Heart left ventricle (tissue), 16 donors: ENCODE results near the gene WIPI1. TPM values are rescaled to one million over a fixed set of nuclear protein-coding genes. Genes with fewer than 3 reads are reported as not detected.

Experiments
- ATAC-seq, 4 donors: fragments of 200-7000 bp; cut with Tn5 transposase; one replicate each; pipeline ENCODE4 v1.9.1; 2020 to 2022; ENCODE audit warnings: moderate library complexity in 4 of 4, mild to moderate bottlenecking in 3 of 4, moderate number of reproducible peaks in 1 of 4
- DNase-seq, 5 donors: peaks; one replicate each; pipeline ENCODE4 v3.0.0-alpha.2; 2020
- H3K27ac ChIP-seq, 12 donors: fragments of 200-600 bp; sonication (generic) in 4 of 12; one replicate each; pipeline versions ENCODE4 v1.5.0 to v1.8.0; 2016 to 2022; ENCODE audit warnings: mild to moderate bottlenecking in 2 of 12
- H3K27me3 ChIP-seq, 9 donors: fragments of 200-600 bp; sonication (generic) in 2 of 9; one replicate each; pipeline versions ENCODE4 v1.5.1 to v1.8.0; 2016 to 2022; ENCODE audit warnings: mild to moderate bottlenecking in 3 of 9
- H3K36me3 ChIP-seq, 9 donors: fragments of 200-600 bp; sonication (generic) in 2 of 9; one replicate each; pipeline versions ENCODE4 v1.5.0 to v1.8.0; 2018 to 2022; ENCODE audit warnings: mild to moderate bottlenecking in 2 of 9
- H3K4me1 ChIP-seq, 12 donors: fragments of 200-600 bp; sonication (generic) in 4 of 12; one replicate each; pipeline versions ENCODE4 v1.5.0 to v1.8.0; 2016 to 2022; ENCODE audit warnings: mild to moderate bottlenecking in 3 of 12
- H3K4me3 ChIP-seq, 12 donors: fragments of 200-600 bp; sonication (generic) in 4 of 12; one replicate each; pipeline versions ENCODE4 v1.5.0 to v1.8.0; 2017 to 2022; ENCODE audit warnings: mild to moderate bottlenecking in 9 of 12, moderate library complexity in 4 of 12
- H3K9me3 ChIP-seq, 12 donors: fragments of 200-600 bp; sonication (generic) in 4 of 12; one replicate each; pipeline versions ENCODE4 v1.5.0 to v1.8.0; 2016 to 2022; ENCODE audit warnings: mild to moderate bottlenecking in 1 of 12
- POLR2A ChIP-seq, 2 donors: fragments of 450-650 bp; IDR thresholded peaks; one replicate each; pipeline ENCODE4 v1.6.1; 2017; ENCODE audit warnings: antibody characterized with exemption in 2 of 2, mild to moderate bottlenecking in 2 of 2, moderate library complexity in 2 of 2
- WGBS, 4 donors: extraction: QIAGEN DNeasy Blood & Tissue Kit in 2 of 4; methylation state at CpG; one replicate each; pipeline versions ENCODE4 v1.1.5 to v1.1.7; 2013 to 2018; 5-methylcytosine and 5-hydroxymethylcytosine counted together
- intact Hi-C, 10 donors: fragments of 100-400 bp; cut with DNase I; formaldehyde crosslinking; loops; one replicate each; pipeline versions ENCODE4 v1.11.1 to v1.14.2; 2022
- polyA plus RNA-seq, 2 donors: library from polyadenylated mRNA; stranded (reverse); fragments of 200-250 nt; gene quantifications; one replicate each; pipeline ENCODE4 v1.2.3, GENCODE V29; 2013
- total RNA-seq, 9 donors: library from RNA; depleted of rRNA in 2 of 9; stranded (reverse); fragments of >200 nt in 2 of 9; fragmentation: NEBNext Ultra II Directional in 3 of 9; extraction: Animal tissue kit (Norgen Biotek cat#: 25700) in 3 of 9; gene quantifications; one replicate each; pipeline versions ENCODE4 v1.1.0 to v1.2.4, GENCODE V29; 2016 to 2023
- TF ChIP-seq, protein P1 (sequence below), 12 donors: fragments of 200-600 bp; sonication (generic) in 4 of 12; IDR thresholded peaks; one replicate each; pipeline versions ENCODE4 v1.5.0 to v1.8.0; 2018 to 2022; ENCODE audit warnings: antibody characterized with exemption in 12 of 12, mild to moderate bottlenecking in 5 of 12
- donor health status: ischemic (EF 13 %, LVEDD 7.1; RV severe dilation, severe dysfunction).
- donor health status: healthy with polysubstance abuse.
- donor health status: DM: no; HTN: yes; CAD: no.
- donor health status: DM: no; HTN: no; CAD: no.
- donor health status: ischemic (EF 25% LVEDD 6.9; RV normal size, moderate dysfunction).
- donor health status: ischemic (EF 25% LVEDD 5.7; RV mildly dilated, moderate dysfunction).
- donor health status: healthy.
- donor health status: DM: yes; HTN: yes; CAD: no.
- donor health status: ischemic (EF 35%, LVEDD 5.7; RV mildly dilated, moderate dysfunction).
- donor health status: nonischemic (EF 11% LVEDD 7.7; RV severe dilation, severe dysfunction).
- donor health status: DM: yes; HTN: yes; CAD: no.
- donor health status: PGD.
- donor health status: ischemic (EF 29% LVEDD 5.4; RV normal size, mild dysfunction).
- donor health status: nonischemic (EF 23%, LVEDD 6.1; RV moderate dilation, normal function).

WIPI1 gene
- total and polyA plus RNA-seq, 11 donors, result 57.1 to 145 (median 103) TPM

DNA sequence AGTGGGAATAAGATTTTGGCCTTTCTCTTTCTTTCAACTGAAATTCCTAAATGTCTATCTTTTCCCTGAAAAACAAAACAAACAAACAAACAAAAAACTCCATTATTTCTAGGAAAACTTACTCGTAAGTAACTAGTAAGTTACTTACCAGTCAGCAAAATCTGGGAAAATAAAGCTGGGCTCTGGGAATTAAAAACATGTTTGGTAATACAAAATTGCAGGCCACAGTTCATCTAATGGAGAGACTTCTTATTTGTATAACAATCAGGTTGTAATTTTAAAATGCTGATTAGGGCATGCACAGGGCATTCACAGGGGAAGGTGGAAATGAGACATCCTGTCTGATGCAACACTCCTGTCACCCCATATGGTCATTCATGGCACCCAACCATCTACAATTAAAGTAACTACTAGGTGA is 3.8 kb upstream of the WIPI1 start:
- H3K4me1 ChIP-seq, result peaks cover 0 to 48% (median 29%) of the 10 kb centered on the region in 12 donors
- no peaks in the 10 kb centered on the region for H3K27me3 ChIP-seq
- TF ChIP-seq, protein P1, sequence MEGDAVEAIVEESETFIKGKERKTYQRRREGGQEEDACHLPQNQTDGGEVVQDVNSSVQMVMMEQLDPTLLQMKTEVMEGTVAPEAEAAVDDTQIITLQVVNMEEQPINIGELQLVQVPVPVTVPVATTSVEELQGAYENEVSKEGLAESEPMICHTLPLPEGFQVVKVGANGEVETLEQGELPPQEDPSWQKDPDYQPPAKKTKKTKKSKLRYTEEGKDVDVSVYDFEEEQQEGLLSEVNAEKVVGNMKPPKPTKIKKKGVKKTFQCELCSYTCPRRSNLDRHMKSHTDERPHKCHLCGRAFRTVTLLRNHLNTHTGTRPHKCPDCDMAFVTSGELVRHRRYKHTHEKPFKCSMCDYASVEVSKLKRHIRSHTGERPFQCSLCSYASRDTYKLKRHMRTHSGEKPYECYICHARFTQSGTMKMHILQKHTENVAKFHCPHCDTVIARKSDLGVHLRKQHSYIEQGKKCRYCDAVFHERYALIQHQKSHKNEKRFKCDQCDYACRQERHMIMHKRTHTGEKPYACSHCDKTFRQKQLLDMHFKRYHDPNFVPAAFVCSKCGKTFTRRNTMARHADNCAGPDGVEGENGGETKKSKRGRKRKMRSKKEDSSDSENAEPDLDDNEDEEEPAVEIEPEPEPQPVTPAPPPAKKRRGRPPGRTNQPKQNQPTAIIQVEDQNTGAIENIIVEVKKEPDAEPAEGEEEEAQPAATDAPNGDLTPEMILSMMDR (IDR thresholded peaks at IDR 0.05), result no peak
- TF ChIP-seq POLR2A (IDR thresholded peaks at IDR 0.05), result no peak
- WGBS, 4 donors, result 84 to 94% (median 92%) methylated on average over 1 of the region's 1 CpG
- peak overlapping the region; percentile 59 to 96 (median 80) for H3K27ac ChIP-seq
- DNase-seq (no peak), ATAC-seq (no peak)
- H3K4me3 ChIP-seq, result no peak overlapping the region
- no peaks in the 10 kb centered on the region for H3K36me3 ChIP-seq
- intact Hi-C loops, result loop anchor here (5.0 to 10.0 kb wide), 11 partner anchors 141 to 499 kb away; partner anchors contain the start of genes AMZ2 (in 2 of the 10) and FAM20A (in 2 of the 10)
- H3K9me3 ChIP-seq, result no peaks in the 10 kb centered on the region

GRCh38 chr17:68460715-68461114 is 3.4 kb upstream of the WIPI1 start:
- no peak overlapping the region for H3K4me3 ChIP-seq
- DNase-seq (no peak), ATAC-seq (no peak)
- no peaks in the 10 kb centered on the region for H3K9me3 ChIP-seq
- H3K36me3 ChIP-seq, result no peaks in the 10 kb centered on the region
- TF ChIP-seq, protein P1 (IDR thresholded peaks at IDR 0.05), result no peak
- peak in 1 of 2 donors; percentile 29 for TF ChIP-seq POLR2A (IDR thresholded peaks at IDR 0.05)
- H3K27me3 ChIP-seq, result no peaks in the 10 kb centered on the region
- H3K27ac ChIP-seq, result peak overlapping the region; percentile 59 to 96 (median 80)
- H3K4me1 ChIP-seq, result peaks cover 0 to 52% (median 32%) of the 10 kb centered on the region in 12 donors
- intact Hi-C loops, result loop anchor here (5.0 to 10.0 kb wide), 11 partner anchors 142 to 498 kb away; partner anchors contain the start of genes AMZ2 (in 2 of the 10) and FAM20A (in 2 of the 10)

DNA sequence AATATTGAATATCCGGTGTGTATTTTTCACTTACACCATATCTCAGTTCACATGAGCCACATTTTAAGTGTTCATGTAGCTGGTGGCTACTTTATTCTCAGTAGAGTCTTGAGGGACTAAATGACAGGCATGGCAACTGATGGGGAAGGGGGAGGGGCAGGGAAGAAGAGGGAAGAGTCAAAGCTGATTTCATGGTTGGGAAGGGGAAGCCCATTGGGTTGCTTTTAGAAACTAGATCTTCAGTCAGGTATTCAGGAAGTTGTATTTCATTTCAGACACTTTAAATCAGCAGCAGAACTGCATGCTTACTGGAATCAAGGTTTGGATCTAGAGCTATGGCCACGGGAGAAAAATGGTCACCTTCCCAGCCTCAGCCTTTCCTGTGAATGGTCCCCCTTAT is 2.9 kb upstream of the WIPI1 start:
- TF ChIP-seq, protein P1 (IDR thresholded peaks at IDR 0.05), result no peak
- TF ChIP-seq POLR2A (IDR thresholded peaks at IDR 0.05), result no peak

DNA sequence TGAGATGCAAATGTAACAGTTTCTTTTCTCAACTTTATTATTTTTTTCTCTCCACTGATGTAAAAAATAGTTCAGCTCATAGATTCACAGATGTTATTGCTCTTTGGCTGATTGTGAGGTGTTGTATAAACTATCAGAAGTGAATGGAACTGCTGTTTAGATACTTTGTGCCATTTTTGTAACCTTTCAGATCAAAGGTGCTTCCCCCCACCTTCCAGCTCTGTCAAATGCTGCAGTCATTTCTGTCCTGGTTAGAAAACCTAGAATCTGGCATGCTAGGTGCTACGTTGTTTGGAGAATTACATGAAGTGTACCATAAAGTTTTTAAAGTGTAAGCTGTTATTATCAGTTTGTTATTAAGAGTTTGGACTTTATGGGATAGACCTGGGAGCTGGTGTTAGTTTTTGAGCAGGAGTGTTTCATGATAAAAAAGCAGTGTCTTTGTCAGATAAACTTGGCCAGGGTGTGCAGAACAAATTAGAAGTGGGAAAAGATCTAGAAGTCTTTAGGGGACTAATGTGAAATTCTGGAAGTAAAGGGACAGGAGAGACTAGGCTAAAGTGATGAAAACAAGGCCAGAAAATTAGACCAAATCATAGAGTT is 1.8 kb upstream of the WIPI1 start:
- WGBS, 4 donors, result 38 to 47% (median 41%) methylated on average over 1 of the region's 1 CpG
- no peaks in the 10 kb centered on the region for H3K27me3 ChIP-seq
- no peak overlapping the region for H3K4me3 ChIP-seq
- no peaks in the 10 kb centered on the region for H3K9me3 ChIP-seq
- TF ChIP-seq POLR2A (IDR thresholded peaks at IDR 0.05), result no peak
- TF ChIP-seq, protein P1 (IDR thresholded peaks at IDR 0.05), result no peak
- no peaks in the 10 kb centered on the region for H3K36me3 ChIP-seq
- DNase-seq (no peak), ATAC-seq (no peak)
- intact Hi-C loops, result no loop called here
- peaks cover 0 to 68% (median 42%) of the 10 kb centered on the region in 12 donors for H3K4me1 ChIP-seq
- peak overlapping the region in 10 of 12 donors; percentile 11 to 96 (median 82) for H3K27ac ChIP-seq

More for the DNA sequence above, 2.9 kb upstream of the WIPI1 start:
- WGBS, 4 donors, result 71 to 79% (median 74%) methylated on average over 2 of the region's 2 CpGs
- no peaks in the 10 kb centered on the region for H3K9me3 ChIP-seq
- intact Hi-C loops, result loop anchor here (5.0 to 10.0 kb wide), 11 partner anchors 142 to 498 kb away; partner anchors contain the start of genes AMZ2 (in 2 of the 10) and FAM20A (in 2 of the 10)
- H3K4me3 ChIP-seq, result no peak overlapping the region
- peaks cover 0 to 58% (median 37%) of the 10 kb centered on the region in 12 donors for H3K4me1 ChIP-seq
- peak overlapping the region in 11 of 12 donors; percentile 33 to 96 (median 81) for H3K27ac ChIP-seq
- DNase-seq, result no peak
- H3K27me3 ChIP-seq, result no peaks in the 10 kb centered on the region
- no peaks in the 10 kb centered on the region for H3K36me3 ChIP-seq
- ATAC-seq, result no peak
